EH (cell line): Measurements from ENCODE around the gene ANKRD55.
A peak's percentile ranks its signal among the peaks of the same experiment; 100 is the strongest.
"Not testable (repeated sequence)": the region's sequence is repeated elsewhere in the genome, so short reads cannot be mapped to it uniquely, and the experiment has no call there.

Experiments used
- DNase-seq: peaks from one replicate; pipeline ENCODE4 v3.0.0-alpha.2; 2015; ENCODE audit warnings: low read depth

The ANKRD55 gene

DNA sequence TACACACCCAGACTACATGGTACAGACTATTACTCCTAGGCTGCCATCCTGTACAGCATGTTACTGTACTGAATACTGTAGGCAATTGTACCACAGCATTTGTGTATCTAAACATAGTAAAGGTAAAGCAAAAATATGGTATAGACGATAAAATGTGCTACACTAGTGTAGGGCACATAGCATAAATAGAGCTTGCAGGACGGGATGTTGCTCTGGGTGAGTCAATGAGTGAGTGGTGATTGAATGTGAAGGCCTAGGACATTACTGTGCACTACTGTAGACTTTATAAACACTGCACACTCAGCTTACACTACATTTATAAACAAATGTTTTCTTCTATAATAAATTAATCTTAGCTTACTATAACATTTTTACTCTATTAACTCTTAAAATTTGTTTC, 25.6 kb downstream of the ANKRD55 start:
- DNase-seq = peak; percentile 60

DNA sequence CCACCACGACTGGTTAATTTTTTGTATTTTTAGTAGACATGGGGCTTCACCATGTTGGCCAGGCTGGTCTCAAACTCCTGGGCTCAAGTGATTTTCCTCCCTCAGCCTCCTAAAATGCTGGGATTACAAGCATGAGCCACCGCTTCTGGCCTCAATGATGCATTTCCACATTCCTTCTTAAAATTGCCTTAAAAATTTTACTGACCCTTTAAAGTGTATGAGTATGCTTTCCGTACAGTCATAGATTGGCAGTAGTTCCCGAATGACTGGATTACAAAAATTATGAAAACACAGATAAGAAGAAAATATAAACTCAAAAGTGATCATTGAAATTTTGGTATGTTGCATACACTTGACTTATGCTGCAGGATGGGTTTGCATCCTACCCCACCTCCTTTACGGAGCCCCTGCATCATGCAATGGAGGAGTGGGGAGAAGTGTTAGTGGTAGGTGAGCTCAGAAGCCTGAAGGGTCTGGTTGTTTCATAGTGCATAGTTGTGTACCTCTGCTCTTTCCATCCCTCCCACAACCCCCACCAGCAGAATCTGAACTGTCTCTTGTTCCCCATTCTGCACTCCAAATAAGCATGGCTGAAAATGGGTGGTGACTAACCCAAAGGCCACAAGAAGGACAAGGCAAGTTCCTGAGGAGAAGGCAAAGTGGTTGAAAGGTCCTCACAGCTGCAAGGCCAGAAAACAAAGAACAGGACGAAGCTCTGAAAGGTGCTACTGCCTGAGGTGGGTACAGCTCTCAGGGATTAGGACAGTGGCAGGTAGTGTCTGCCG, 26.8 kb downstream of the ANKRD55 start:
- peak; percentile 86 for DNase-seq

GRCh38 chr5:56203936-56204335, 29.2 kb downstream of the ANKRD55 start:
- not testable (repeated sequence) for DNase-seq

DNA sequence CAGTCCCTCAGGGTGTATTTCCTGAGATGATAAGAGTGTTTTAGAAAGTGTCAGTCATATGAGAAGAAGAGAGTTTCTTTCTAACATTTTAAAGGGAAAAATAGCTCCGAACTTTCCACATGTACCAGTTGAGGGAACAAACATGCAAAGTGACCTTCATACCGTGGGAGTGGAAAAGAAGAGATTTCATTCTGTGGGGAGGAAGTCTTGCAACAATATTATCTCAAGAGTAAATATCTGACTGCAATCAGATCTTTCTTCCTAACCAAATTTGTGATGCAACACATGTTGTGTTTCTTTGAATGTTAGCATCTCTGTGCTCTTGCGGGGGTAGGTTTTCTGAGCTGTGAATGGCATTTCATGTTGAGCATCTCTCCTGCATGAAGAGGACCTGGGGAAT, 30.6 kb downstream of the ANKRD55 start:
- DNase-seq = no peak

DNA sequence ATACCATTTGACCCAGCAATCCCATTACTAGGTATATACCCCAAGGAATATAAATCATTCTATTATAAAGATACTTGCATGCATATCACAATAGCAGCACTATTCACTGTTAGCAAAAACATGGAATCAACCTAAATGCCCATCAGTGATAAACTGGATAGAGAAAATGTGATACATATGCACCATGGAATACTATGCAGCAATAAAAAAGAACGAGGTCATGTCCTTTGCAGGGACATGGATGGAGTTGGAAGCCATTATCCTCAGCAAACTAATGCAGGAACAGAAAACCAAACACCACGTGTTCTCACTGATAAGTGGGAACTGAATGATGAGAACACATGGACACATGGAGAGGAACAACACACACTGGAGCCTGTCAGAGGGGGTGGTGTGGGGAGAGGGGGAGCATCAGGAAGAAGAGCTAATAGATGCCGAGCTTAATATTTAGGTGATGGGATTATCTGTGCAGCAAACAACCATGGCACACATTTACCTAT, 31.3 kb downstream of the ANKRD55 start:
- not testable (repeated sequence) for DNase-seq

GRCh38 chr5:56200971-56201666, 32.0 kb downstream of the ANKRD55 start:
- peak; percentile 80 for DNase-seq

DNA sequence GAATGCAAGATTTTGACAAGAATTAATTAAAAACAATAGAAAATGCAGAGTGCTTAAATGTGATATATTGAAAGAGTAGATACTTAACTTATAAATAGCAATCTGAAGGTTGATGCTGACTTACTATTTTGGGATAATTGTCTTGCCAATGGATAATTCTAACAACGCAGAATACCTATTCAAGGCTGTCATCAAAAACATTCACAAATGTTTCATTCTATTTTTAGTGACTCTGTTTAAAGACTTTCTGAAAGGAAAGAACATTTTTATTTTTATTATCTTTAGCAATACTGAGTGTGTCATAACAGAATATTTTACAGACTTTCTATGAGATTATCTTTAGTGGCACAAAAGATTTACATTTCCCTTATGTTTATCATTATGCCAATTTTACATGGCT, 38.1 kb downstream of the ANKRD55 start:
- DNase-seq = peak; percentile 46

- DNase-seq = no peak
Observed at GRCh38 chr5:56192246-56192645, 40.9 kb downstream of the ANKRD55 start.

DNA sequence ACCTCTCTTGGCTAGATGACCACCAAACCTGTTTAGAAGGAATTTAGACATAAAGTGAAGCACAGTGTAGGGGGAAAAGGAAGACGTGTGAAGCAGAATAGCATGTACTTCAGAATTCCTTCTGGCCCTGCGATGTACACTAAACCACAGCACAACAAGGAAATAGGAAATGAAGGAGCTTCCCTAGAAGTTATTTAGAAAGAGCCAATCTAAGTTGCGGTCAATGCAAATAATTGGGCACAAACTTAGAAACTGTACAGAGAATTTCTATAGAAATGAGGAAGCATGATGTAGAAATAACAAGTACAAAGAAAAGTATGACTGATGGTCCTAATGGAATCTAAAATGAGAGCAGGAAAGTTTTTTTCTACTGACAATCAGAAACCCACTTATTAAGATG, 41.5 kb downstream of the ANKRD55 start:
- DNase-seq = no peak

DNA sequence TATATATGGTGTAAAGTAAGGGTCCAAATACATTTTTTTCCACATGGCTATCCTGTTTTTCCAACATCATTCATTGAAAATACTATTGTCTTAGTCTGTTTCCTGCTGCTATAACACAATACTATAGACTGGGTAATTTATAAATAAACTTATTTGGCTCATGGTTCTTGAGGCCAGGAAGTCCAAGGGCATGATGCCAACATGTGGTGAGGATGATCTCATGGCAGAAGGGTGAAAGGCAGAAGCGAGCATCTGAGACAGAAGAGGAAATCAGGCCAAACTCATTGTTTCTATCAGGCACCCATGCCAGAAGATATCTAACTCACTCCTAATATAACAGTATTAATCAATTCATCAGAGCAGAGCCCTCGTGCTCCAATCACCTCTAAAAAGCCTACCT, 42.6 kb downstream of the ANKRD55 start:
- peak; percentile 88 for DNase-seq

DNA sequence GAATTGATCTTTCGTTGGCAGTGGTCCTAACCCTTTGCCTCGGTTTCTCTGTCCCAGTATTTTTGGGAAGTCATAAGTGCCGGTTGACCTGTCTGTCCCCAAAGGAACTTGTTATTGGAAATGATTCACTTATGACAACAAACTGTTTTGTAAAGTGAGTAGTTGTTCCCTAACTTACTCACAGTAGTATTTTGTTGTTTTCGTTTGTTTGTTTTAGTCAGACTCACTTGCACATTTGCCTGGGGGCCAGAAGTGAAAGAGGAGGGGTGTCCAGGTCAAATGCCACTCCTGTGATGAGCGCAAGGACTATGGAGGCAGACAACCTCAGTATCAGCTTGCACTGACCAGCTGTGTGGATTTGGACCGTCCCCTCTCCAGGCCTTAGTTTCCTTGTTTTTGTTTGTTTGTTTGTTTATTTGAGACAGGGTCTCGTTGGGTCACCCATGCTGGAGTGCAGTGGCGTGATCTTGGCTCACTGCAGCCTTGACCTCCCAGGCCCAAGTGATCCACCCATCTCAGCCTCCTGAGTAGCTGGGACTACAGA, 47.3 kb downstream of the ANKRD55 start:
- no peak for DNase-seq

DNA sequence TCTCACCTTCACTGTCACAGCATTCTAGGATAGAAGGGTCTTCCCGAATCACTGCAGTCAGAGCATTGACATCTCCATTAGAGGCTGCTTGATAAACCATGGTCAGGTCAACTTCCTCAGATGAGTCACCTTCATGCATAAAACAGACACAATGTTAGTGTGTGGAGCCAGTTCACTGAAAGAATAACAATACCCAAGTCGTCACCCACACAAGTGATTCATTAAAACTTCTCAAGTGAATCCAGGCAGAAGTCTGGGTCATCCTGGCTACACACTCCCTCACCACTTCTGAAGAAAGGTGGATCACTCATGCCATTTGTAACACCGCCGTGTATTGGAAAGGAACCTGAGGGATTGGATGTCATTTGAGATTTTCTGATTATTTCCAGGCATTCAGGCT, 49.6 kb downstream of the ANKRD55 start:
- DNase-seq = peak; percentile 91

DNA sequence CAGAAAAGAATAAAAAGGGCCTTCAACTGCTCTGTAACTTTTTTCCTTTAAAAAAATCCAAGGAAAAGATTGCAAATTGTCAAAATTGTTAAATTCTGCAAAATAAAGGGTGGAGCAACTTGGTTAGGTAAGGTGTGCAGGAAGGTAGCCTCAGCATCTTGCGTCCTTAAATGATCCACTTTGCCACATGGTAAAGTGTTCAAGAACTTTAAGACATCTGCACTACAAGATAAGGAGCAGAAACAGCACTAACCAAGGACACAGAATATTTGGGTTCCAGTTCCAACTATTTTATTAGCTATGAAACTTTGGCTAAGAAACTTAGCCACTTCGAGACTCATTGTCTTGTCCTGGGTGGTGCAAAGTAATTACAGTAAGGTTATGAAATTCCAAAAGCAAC, 53.7 kb downstream of the ANKRD55 start:
- DNase-seq = no peak

- no peak for DNase-seq
Observed at GRCh38 chr5:56178823-56179222, 54.3 kb downstream of the ANKRD55 start.

- DNase-seq = no peak
Observed at GRCh38 chr5:56176871-56177533, 56.1 kb downstream of the ANKRD55 start.

GRCh38 chr5:56176155-56176798, 56.9 kb downstream of the ANKRD55 start:
- DNase-seq = peak; percentile 64

GRCh38 chr5:56175488-56175887, 57.6 kb downstream of the ANKRD55 start:
- peak; percentile 84 for DNase-seq

- DNase-seq = no peak
Observed at GRCh38 chr5:56175021-56175420, 58.1 kb downstream of the ANKRD55 start.

- peak; percentile 63 for DNase-seq
Observed at GRCh38 chr5:56172241-56172640, 60.9 kb downstream of the ANKRD55 start.

DNA sequence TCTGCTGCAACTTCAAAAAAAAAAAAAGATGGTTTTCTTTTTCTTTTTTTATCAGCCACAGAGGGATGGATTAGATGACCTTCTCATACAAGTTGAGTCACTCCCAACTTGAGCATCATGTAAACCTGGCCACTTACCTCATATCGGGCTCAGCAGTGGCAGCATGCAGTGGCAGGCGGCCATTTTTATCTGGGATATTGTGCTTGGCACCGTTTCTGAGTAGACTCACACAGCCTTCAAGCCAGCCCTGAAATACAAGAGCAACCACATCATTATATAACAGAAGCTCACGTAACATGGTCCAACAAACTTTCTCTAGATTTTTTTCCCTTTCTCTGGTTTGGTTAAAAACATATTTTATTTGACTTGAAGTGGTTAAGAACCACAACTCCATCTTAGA, 62.6 kb downstream of the ANKRD55 start:
- peak; percentile 35 for DNase-seq

GRCh38 chr5:56169949-56170348, 63.2 kb downstream of the ANKRD55 start:
- DNase-seq = no peak

GRCh38 chr5:56169281-56169680, 63.8 kb downstream of the ANKRD55 start:
- peak; percentile 72 for DNase-seq
